Skin epidermis (tissue), 12 donors: ENCODE measurements around the gene HAUS3.
A peak's percentile ranks its signal among the peaks of the same experiment; 100 is the strongest.

Source experiments
- H3K27ac ChIP-seq, 21 experiments: fragments of 200-600 bp; sonication (generic) in 11 of 21; one replicate each; pipeline ENCODE4 v1.5.0; 2020; ENCODE audit warnings: mild to moderate bottlenecking in 3 of 21, inconsistent platforms in 2 of 21, moderate library complexity in 2 of 21
- H3K4me3 ChIP-seq, 7 experiments: fragments of 200-600 bp; sonication (generic) in 2 of 7; one replicate each; pipeline ENCODE4 v1.5.0; 2020; ENCODE audit warnings: inconsistent platforms in 2 of 7, mild to moderate bottlenecking in 2 of 7, moderate library complexity in 1 of 7

HAUS3 gene

GRCh38 chr4:2241410-2242353 lies at the start of gene HAUS3, which contains the start of gene POLN:
HAUS3 (minus strand) TSS chr4:2242121; CDS start chr4:2240946, 1,175 bp downstream.
POLN (minus strand) TSS chr4:2242121; CDS start chr4:2229231, 12,890 bp downstream.
- Histone ChIP-seq H3K27ac (peak within 1 kb of the TSS; percentile 5 to 89 (median 80)), H3K4me3 (peak within 1 kb of the TSS; percentile 85 to 99 (median 96))

- H3K4me3 ChIP-seq = no peak overlapping the region
- H3K27ac ChIP-seq = peak overlapping the region in 14 of 21 experiments; percentile 11 to 85 (median 50)
Measured at GRCh38 chr4:2290974-2291704, 49.2 kb upstream of the HAUS3 start.

- Histone ChIP-seq H3K27ac (peak overlapping the region in 10 of 21 experiments; percentile 12 to 85 (median 69)), H3K4me3 (no peak overlapping the region)
Measured at GRCh38 chr4:2290488-2290887, 48.6 kb upstream of the HAUS3 start.

- Histone ChIP-seq H3K4me3 (no peak overlapping the region), H3K27ac (peak overlapping the region in 9 of 21 experiments; percentile 12 to 85 (median 74))
Measured at GRCh38 chr4:2289955-2290333, 48.0 kb upstream of the HAUS3 start.

GRCh38 chr4:2289311-2289954 lies 47.5 kb upstream of the HAUS3 start:
- H3K27ac ChIP-seq = peak overlapping the region in 6 of 21 experiments; percentile 64 to 85 (median 77)
- no peak overlapping the region for H3K4me3 ChIP-seq

GRCh38 chr4:2288051-2288541 lies 46.2 kb upstream of the HAUS3 start:
- Histone ChIP-seq H3K27ac (peak overlapping the region in 1 of 21 experiments; percentile 41), H3K4me3 (no peak overlapping the region)

GRCh38 chr4:2287594-2287915 lies 45.6 kb upstream of the HAUS3 start:
- no peak overlapping the region for H3K27ac ChIP-seq
- H3K4me3 ChIP-seq = no peak overlapping the region

GRCh38 chr4:2286904-2287593 lies 45.1 kb upstream of the HAUS3 start:
- Histone ChIP-seq H3K27ac (no peak overlapping the region), H3K4me3 (no peak overlapping the region)

GRCh38 chr4:2285613-2286381 lies 43.9 kb upstream of the HAUS3 start:
- no peak overlapping the region for H3K4me3 ChIP-seq
- peak overlapping the region in 1 of 21 experiments; percentile 6 for H3K27ac ChIP-seq

GRCh38 chr4:2284934-2285612 lies 43.2 kb upstream of the HAUS3 start:
- Histone ChIP-seq H3K27ac (peak overlapping the region in 1 of 21 experiments; percentile 6), H3K4me3 (no peak overlapping the region)

- Histone ChIP-seq H3K4me3 (no peak overlapping the region), H3K27ac (no peak overlapping the region)
Measured at GRCh38 chr4:2284161-2284933, 42.4 kb upstream of the HAUS3 start.

GRCh38 chr4:2283199-2283711 lies 41.3 kb upstream of the HAUS3 start:
- H3K27ac ChIP-seq = peak overlapping the region in 1 of 21 experiments; percentile 90

GRCh38 chr4:2281575-2282343 lies 39.8 kb upstream of the HAUS3 start:
- no peak overlapping the region for H3K4me3 ChIP-seq
- peak overlapping the region in 11 of 21 experiments; percentile 34 to 91 (median 66) for H3K27ac ChIP-seq

More at GRCh38 chr4:2283199-2283711, 41.3 kb upstream of the HAUS3 start:
- no peak overlapping the region for H3K4me3 ChIP-seq

- peak overlapping the region in 12 of 21 experiments; percentile 25 to 91 (median 61) for H3K27ac ChIP-seq
- no peak overlapping the region for H3K4me3 ChIP-seq
Measured at GRCh38 chr4:2280531-2281300, 38.8 kb upstream of the HAUS3 start.

- no peak overlapping the region for H3K4me3 ChIP-seq
- no peak overlapping the region for H3K27ac ChIP-seq
Measured at GRCh38 chr4:2277956-2278355, 36.0 kb upstream of the HAUS3 start.
